Measurements from ENCODE around the gene FBXW4. TPM values are rescaled to one million over a fixed set of nuclear protein-coding genes. Genes with fewer than 3 reads are reported as not detected.

FBXW4 gene
- polyA plus RNA-seq, 1 donor, result 48.3 TPM

DNA sequence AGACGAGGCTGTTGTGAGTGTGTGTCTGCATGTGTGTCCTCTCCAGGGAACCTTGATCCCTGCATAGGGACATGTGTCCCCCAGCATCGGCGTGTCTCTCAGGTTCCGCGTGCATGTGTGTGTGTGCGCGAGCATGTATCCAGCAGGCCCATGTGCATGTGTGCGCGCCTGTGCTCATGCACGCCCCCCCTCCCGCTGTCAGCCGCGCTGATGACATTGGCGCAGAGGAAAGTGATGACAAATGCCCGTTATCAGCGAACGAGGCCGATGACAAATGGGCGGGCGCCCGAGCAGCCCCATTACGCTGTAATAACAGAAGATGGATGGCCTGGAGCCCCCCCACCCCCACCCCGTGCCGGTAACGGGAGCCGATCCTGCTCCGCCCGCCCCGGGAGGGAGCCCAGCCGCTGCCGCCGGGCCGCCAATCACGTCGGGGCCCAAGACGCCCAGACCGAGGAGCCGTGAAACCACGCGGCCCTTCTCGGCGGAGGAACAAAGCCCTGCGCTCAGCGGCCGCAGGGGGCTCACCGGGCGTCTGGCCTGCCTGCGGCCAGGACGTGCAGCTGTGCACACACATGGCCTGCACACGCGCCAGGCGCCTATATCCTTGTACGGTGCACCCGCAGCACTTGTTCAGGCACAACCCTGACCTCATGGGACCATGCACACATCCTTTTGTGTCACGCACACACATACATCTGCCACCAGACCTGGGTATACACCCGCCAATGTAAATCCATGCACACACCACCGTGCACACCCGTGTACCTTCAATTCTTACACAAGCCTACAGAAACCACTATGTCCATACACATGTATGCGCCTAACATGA is 128.4 kb downstream of the FBXW4 start:
- DNase-seq (ENCODE audit: low read depth), result no peak

DNA sequence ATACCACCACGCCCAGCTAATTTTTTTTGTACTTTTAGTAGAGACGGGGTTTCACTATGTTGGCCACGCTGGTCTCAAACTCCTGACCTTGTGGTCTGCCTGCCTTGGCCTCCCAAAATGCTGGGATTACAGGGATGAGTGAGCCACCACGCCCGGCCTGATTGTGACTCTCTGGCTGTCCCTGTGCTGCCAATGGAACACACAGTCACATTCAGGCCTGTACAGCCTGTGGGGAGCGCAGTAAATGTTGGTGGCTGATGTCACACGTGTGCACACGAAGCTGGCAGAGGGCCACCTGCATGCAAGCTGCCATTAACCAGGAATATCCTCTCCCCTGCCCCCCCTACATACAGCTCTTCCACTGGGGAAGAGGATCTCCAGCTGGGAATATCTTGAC is 129.0 kb downstream of the FBXW4 start:
- no peak for DNase-seq (ENCODE audit: low read depth)

- DNase-seq (ENCODE audit: low read depth), result no peak
Observed at GRCh38 chr10:101565370-101565900, 129.5 kb downstream of the FBXW4 start.

GRCh38 chr10:101564490-101564991 is 130.4 kb downstream of the FBXW4 start:
- DNase-seq (ENCODE audit: low read depth), result no peak

GRCh38 chr10:101563497-101564040 is 131.4 kb downstream of the FBXW4 start:
- DNase-seq (ENCODE audit: low read depth), result no peak

DNA sequence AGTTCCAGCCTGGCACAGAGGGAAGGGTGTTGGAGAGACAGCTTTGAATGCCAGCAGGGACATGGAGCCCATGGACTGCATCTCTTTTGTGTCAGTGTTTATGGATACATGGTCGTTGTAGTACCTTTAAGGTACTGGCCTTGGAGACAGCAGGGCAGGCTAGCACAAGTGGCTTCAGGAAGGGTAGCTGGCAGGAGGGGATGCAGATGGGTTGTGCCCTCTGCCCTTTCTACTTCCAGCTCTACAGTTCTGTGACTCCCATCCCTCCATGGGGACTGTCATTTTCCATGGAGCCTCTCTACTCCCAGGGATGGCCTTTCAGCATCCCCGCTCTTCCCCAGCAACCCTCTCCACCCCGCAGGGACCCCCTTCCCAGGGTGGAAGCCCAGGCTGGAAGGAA is 132.0 kb downstream of the FBXW4 start:
- no peak for DNase-seq (ENCODE audit: low read depth)

GRCh38 chr10:101562231-101562630 is 132.7 kb downstream of the FBXW4 start:
- DNase-seq (ENCODE audit: low read depth), result no peak

GRCh38 chr10:101561068-101561915 is 133.7 kb downstream of the FBXW4 start:
- no peak for DNase-seq (ENCODE audit: low read depth)

Other genes with a start within 250 kb of the FBXW4 start
- gene POLL, start 106.9 kb downstream of the FBXW4 start, polyA plus RNA-seq (ENCODE audit: insufficient read length), result 30.9 TPM
- gene DPCD, start 106.8 kb downstream of the FBXW4 start, polyA plus RNA-seq (ENCODE audit: insufficient read length), result 14.1 TPM
- 0.34 TPM for gene FGF8, start 80.9 kb upstream of the FBXW4 start, polyA plus RNA-seq (ENCODE audit: insufficient read length)
- 54.4 TPM for gene NPM3, start 88.3 kb upstream of the FBXW4 start, polyA plus RNA-seq (ENCODE audit: insufficient read length)
- 101 TPM for gene OGA, start 123.3 kb upstream of the FBXW4 start, polyA plus RNA-seq (ENCODE audit: insufficient read length)
- gene KCNIP2, start 148.6 kb upstream of the FBXW4 start, polyA plus RNA-seq (ENCODE audit: insufficient read length), result 4.3 TPM